ENCODE measurements around the gene KCNH6. TPM values are rescaled to one million over a fixed set of nuclear protein-coding genes. Genes with fewer than 3 reads are reported as not detected.

The KCNH6 gene
- total and polyA plus RNA-seq, 2 donors from 2014 or later = 0.57 to 4.8 TPM

GRCh38 chr17:63514974-63515373 lies 8.2 kb upstream of the KCNH6 start:
- Histone ChIP-seq H3K27me3 (ENCODE audit: control insufficient read depth, insufficient read depth, low read length) (no peaks in the 10 kb centered on the region), H3K9ac (ENCODE audit: low read length in 3 of 3) (no peak overlapping the region), H3K9me3 (ENCODE audit: control insufficient read depth in 2 of 3, insufficient read depth in 1 of 3, low read length in 3 of 3) (no peaks in the 10 kb centered on the region), H3K27ac (ENCODE audit: low read depth in 2 of 2, low read length in 2 of 2) (no peak overlapping the region), H3K4me1 (ENCODE audit: control insufficient read depth in 2 of 3, insufficient read depth in 2 of 3, low read depth in 1 of 3, low read length in 3 of 3) (peaks cover 0 to 32% (median 12%) of the 10 kb centered on the region in 3 donors), H3K4me3 (ENCODE audit: low read length in 3 of 3) (no peak overlapping the region), H3K36me3 (ENCODE audit: control insufficient read depth in 2 of 3, insufficient read depth in 3 of 3, low read length in 3 of 3) (no peaks in the 10 kb centered on the region)
- no peak for TF ChIP-seq CTCF (IDR thresholded peaks at IDR 0.05; ENCODE audit: borderline replicate concordance, extremely low read depth, insufficient read depth)
- FAIRE-seq = no peak
- intact Hi-C loops (cut with DNase I) = no loop called here
- DNase-seq = no peak

- H3K9ac ChIP-seq (ENCODE audit: low read length in 3 of 3) = no peak overlapping the region
- H3K4me1 ChIP-seq (ENCODE audit: control insufficient read depth in 2 of 3, insufficient read depth in 2 of 3, low read depth in 1 of 3, low read length in 3 of 3) = peaks cover 0 to 32% (median 12%) of the 10 kb centered on the region in 3 donors
- H3K36me3 ChIP-seq (ENCODE audit: control insufficient read depth in 2 of 3, insufficient read depth in 3 of 3, low read length in 3 of 3) = no peaks in the 10 kb centered on the region
- intact Hi-C loops (cut with DNase I) = no loop called here
- H3K9me3 ChIP-seq (ENCODE audit: control insufficient read depth in 2 of 3, insufficient read depth in 1 of 3, low read length in 3 of 3) = no peaks in the 10 kb centered on the region
- no peak overlapping the region for H3K27ac ChIP-seq (ENCODE audit: low read depth in 2 of 2, low read length in 2 of 2)
- no peaks in the 10 kb centered on the region for H3K27me3 ChIP-seq (ENCODE audit: control insufficient read depth, insufficient read depth, low read length)
- FAIRE-seq (no peak), DNase-seq (no peak)
- no peak overlapping the region for H3K4me3 ChIP-seq (ENCODE audit: low read length in 3 of 3)
- TF ChIP-seq CTCF (IDR thresholded peaks at IDR 0.05; ENCODE audit: borderline replicate concordance, extremely low read depth, insufficient read depth) = no peak
Measured at GRCh38 chr17:63515426-63515825, 7.7 kb upstream of the KCNH6 start.

GRCh38 chr17:63516910-63517824 lies 6.0 kb upstream of the KCNH6 start:
- FAIRE-seq (no peak), DNase-seq (no peak)
- H3K4me1 ChIP-seq (ENCODE audit: control insufficient read depth in 2 of 3, insufficient read depth in 2 of 3, low read depth in 1 of 3, low read length in 3 of 3) = peaks cover 0 to 41% (median 19%) of the 10 kb centered on the region in 3 donors
- no peaks in the 10 kb centered on the region for H3K36me3 ChIP-seq (ENCODE audit: control insufficient read depth in 2 of 3, insufficient read depth in 3 of 3, low read length in 3 of 3)
- peak overlapping the region in 1 of 2 donors; percentile 11 for H3K27ac ChIP-seq (ENCODE audit: low read depth in 2 of 2, low read length in 2 of 2)
- TF ChIP-seq CTCF (IDR thresholded peaks at IDR 0.05; ENCODE audit: borderline replicate concordance, extremely low read depth, insufficient read depth) = no peak
- H3K27me3 ChIP-seq (ENCODE audit: control insufficient read depth, insufficient read depth, low read length) = no peaks in the 10 kb centered on the region
- intact Hi-C loops (cut with DNase I) = no loop called here
- H3K9ac ChIP-seq (ENCODE audit: low read length in 3 of 3) = no peak overlapping the region
- H3K4me3 ChIP-seq (ENCODE audit: low read length in 3 of 3) = no peak overlapping the region
- no peaks in the 10 kb centered on the region for H3K9me3 ChIP-seq (ENCODE audit: control insufficient read depth in 2 of 3, insufficient read depth in 1 of 3, low read length in 3 of 3)
